Measurements from ENCODE around the gene PTAFR.

Gene PTAFR

DNA sequence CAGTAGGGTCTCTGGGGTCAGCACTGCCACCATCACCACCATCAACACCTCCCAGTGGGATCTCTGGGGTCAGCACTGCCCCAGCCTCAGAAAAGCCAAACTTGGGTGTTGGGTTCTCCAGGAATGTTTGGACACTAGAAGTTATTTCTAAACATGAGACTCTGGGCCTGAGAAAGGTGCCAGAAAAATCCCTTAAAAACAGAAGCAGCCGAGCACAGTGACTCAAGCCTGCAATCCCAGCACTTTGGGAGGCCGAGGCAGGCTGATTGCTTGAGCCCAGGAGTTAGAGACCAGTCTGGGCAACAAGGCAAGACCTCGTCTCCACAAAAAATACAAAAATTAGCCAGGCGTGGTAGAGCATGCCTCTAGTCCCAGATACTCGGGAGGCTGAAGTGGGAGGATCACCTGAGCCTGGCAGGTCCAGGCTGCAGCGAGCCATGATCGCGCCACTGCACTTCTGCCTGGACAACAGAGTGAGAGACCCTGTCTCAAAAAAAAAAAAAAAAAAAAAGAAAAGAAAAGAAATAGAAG is 470 bp downstream of the PTAFR start:
- no peak for DNase-seq

DNA sequence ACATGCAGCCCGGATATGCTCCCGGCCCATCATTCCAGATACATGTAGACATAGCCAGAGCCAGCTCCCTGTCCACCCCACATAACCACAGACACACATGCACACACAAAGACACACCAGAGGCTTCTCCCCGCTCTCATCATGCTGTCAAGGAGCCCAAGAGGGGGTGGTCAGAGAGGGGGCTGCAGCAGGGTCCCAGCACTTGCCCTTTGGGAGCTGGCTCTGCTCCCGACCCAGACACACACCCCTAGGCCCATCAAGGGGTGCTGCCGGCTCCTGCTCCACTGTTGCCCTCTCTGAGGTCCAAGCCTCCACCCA is 2.6 kb downstream of the PTAFR start:
- DNase-seq = no peak

DNA sequence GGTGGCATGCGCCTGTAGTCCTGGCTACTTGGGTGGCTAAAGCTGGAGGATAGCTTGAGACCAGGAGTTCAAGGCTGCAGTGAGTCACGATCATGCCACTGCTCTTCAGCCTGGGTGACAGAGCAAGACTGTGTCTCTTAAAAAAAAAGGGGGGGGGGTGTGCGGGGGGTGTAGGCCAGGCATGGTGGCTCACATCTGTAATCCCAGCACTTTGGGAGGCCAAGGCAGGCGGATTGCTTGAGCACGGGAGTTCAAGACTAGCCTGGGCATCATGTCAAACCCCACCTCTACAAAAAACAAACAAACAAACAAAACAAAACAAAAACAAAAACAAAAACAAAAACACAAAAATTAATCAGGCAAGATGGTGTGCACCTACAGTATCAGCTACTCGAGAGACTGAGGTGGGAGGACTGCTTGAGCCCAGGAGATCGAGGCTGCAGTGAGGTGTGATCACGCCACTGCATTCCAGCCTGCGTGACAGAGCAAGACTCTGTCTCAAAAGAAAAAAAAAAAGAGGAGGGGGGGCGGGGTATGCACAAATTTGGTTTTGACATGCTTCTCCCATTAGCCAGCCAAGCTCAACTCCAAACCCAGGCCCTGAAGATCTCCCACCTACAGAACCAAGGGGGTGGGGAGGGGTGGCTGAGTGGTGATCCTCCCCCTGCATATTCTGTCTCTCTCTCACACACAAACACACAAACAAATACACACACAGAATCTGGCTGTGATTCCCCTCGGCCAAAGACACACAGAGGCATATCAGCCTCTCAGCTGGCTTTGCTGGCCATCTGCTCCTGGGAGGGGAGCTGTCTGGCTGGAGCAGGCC is 3.1 kb downstream of the PTAFR start:
- DNase-seq = no peak

DNA sequence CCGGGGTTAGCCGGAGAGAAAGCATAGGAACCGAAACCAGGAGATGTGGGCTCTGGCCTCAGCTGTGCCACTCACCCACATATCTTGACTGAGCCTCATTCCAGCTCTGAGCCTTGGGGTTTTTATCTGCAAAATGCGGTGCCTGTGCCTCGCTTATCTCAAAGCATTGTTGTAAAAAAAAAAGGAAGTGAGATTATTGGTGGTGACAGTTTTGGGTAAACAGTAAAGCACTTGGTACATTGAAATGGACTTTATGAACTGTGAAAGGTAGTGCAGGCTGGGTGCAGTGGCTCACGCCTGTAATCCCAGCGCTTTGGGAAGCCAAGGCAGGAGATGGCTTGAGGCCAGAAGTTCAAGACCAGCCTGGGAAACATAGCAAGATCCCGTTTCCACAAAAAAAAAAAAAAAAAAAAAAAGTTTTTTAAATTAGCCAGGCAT is 3.8 kb downstream of the PTAFR start:
- DNase-seq = peak; percentile 33

DNA sequence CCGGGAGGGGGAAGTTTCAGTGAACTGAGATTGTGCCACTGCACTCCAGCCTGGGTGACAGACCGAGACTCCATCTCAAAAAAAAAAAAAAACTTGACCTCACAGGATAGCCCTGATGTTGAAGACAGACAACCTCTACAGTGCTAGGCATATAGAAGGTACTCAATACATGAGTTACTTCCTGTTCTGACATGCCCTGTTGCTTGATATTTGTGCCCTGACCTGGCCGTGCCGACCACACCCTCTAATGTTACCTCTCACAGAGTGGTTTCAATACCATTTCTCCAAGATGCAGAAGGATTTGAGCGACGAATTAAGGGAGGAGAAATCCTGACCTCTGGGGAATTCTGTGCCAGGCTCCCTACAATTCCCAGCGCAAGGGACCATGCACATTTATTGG is 5.2 kb downstream of the PTAFR start:
- DNase-seq = no peak

DNA sequence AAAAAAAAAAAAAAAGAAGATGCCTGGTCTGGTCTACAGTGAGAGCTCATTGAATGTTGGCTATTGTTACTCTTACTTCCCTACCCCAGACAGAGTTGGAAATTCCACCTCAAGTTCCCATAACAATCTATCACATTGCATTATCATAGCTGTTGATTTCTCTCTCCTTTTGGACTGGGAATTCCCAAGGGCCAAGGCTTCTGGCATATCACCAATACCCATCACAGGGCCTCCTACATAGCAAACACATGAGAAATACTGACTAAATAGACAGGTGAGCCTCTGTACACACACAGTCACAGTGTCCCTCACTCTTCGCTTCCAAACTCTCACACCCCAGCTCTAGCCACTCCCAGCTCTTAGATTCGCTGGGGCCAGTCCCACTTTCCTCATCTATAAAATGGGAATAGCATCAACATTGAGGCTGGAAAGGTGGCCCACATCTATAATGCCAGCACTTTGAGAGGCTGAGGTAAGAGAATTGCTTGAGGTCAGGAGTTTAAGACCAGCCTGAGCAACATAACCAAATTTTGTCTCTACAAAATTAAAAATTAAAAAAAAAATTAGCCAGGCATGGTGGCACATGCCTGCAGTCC is 6.4 kb downstream of the PTAFR start:
- DNase-seq = no peak

DNA sequence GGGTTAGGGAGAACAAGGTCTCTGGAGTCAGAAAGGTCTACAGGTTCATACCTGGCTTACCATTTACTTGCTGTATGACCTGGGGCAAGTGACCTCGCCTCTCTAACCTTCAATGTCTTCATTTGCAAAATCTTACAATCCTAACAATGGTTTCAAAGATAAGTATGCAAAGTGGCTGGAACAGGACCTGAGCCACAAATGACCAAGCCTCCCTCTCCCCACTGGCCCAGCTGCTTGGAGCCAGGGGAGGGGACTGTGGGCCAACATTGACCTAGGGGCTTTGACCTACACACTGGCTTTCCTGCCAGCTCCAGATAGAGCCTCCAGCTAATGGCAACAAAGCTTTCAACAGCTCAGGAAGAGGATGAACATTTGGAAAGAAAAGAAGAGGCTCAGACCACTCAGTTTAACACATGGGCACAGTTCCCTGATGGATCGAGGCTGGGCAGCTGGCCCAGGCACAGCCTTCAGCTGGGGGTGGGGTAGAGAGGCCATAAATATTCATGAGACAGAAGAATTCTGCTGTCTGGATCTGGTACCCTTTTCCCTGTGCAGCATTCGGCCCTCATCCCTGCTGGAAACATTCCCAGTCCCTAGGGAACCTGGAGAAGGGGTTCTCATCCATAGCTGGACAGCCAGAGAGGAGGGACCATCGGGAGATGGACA is 12.9 kb downstream of the PTAFR start:
- no peak for DNase-seq

DNA sequence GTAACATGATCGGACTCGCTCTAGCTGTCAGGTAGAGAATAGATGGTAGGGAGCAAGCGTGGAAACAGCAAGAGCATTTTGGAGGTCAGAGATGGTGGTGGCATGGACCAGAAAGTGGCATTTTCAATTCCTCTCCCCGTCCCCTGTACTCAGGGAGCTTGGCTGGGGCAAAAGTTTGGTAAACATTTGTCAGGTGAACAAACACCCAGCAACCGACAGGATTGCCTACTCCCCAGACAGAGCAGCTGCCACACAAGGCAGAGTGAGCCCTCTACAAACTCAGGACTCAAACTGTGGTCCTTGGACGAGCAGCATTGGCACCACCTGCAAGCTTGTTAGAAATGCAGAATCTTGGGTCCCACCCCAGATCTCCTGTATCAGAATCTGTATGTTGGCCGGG is 14.3 kb downstream of the PTAFR start:
- no peak for DNase-seq

DNA sequence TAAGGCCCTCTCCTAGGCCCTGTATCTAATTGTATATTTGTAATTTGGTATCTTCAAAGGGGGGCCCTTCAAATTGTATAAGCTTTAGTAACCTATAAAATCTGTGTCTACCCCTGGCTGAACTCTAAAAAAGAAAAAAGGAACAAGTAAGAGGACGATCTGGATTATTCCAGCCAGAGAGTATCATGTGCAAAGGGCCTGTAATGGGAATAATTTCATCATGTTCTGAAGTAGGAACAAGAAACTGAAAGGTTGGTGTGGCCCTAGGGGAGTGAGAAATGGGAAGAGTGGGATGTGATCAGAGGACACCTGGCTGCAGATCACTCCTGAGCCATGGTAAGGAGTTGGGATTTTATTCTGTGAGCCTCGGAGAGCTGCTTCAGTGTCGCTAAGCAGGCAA is 14.7 kb downstream of the PTAFR start:
- DNase-seq = no peak

DNA sequence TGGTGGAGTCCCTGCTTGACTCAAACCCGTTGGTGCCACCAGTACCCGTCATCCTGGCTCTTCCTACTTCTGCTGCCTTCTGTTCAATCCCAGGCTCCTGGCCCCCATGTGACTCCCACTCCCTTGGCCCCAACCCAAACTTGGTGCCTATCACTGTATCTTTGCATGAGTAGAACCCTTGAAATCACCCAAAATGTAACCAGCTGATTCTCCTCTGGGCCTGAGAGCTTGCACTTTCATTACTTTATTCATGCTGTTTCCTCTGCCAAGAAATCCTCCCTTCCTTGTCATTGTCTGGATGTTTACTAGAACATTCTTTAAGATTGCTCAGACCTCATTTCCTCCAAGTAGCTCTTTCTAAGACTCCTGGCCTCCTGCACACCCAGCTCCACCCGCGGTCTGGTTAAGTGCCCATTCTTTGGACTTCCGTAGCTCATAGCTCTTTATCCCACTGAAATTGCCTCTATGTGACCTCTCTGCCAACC is 15.7 kb downstream of the PTAFR start:
- no peak for DNase-seq

DNA sequence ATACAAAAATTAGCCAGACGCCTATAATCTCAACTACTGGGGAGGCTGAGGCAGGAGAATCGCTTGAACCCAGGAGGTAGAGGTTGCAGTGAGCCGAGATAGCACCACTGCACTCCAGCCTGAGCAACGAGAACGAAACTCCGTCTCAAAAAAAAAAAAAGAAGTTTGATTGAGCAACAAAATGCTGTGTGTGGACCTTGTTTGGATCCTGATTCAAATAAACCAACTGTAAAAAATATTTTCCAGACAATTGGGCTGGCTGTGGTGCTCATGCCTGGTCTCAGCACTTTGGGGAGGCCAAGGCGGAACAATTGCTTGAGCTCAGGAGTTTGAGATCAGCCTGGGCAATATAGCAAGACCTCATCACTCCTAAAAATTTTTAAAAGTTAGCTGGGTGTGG is 16.8 kb downstream of the PTAFR start:
- DNase-seq = no peak

DNA sequence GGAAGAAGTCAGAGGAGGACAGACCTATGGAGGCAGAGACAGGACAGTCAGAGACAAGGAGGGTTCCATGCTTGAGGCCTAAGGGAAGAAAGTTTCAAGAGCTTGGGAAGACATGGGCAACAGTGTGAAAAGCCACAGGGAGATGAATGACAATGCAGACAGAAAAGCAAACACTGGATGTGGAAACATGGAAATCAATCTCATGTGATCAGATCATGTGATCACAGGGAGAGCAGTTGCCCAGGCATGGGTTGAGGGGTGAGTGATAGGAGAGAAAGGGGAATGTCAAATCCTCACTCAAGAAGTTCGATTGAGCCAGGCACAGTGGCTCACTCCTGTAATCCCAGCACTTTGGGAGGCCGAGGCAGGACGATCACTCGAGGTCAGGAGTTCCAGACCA is 17.2 kb downstream of the PTAFR start:
- no peak for DNase-seq

DNA sequence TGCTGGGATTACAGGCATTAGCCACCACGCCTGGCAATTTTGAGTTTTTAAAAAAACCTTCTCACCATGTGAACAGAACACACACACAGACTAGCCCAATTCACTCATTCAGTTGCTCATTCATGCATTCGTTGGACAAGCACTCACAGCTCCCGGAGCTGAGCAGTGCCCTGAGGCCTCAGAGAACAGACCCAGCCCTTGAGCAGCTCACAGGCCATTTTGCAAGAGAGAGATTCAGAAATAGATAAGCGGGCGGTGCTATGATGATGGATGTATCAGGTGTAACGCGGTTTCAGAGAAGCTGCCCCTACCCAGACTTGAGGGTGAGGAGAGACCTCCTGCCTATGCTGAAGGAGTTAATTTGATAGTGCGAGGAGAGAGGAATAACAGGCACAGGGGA is 18.6 kb downstream of the PTAFR start:
- DNase-seq = no peak

DNA sequence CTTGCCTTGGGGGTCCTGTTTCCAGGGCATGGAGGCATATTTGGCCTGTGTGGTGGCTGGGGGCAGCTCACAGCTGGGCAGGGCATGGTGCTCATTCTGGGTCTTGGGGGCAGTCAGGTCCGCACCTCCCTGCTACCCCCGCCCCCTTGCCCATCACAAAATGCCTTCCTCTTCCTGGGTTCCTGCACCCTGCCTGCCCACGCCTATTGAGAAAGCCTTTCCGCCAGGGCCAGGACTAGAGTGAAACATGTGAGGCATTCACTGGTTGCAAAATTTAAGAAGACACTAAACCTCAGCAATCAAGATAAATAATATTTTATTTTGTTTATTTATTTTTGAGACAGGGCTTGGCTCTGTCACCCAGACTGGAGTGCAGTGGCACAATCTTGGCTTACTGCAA is 19.7 kb downstream of the PTAFR start:
- no peak for DNase-seq

DNA sequence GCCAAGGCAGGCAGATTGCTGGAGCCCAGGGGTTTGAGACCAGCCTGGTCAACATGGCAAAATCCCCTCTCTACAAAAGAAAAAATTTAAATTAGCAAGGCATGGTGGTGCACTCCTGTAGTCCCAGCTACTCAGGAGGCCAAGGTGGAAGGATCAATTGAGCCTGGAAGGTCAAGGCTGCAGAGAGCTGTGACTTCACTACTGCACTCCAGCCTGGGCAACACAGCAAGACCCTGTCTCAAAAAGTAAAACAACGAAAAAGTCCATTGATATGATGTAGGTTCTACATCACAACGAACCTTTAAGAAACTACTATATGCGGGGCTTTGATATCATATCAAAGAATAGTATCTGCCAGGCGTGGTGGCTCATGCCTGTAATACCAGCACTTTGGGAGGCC is 20.9 kb downstream of the PTAFR start:
- DNase-seq = no peak

DNA sequence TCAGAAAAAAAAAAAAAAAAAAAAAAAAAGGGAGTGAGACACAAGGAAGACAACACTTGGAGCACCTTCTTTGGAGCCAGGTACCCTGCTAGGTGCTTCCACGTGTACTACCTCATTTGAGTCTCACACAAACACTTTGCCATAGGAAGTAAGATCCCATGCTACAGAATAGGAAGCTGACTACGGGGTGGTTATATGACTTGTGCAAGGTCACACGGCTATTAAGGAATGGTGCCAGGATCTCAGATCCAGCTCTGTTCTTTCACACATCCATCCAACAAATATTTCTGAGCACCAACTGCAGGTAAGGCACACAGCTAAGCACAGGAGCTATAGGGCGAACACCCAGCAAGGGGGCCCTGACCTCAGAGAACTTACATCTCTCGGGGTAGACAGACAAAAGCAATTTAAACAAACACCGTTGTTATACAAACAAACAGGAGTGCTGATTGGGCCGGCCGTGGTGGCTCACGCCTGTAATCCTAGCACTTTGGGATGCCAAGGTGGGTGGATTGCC is 22.4 kb downstream of the PTAFR start:
- no peak for DNase-seq

DNA sequence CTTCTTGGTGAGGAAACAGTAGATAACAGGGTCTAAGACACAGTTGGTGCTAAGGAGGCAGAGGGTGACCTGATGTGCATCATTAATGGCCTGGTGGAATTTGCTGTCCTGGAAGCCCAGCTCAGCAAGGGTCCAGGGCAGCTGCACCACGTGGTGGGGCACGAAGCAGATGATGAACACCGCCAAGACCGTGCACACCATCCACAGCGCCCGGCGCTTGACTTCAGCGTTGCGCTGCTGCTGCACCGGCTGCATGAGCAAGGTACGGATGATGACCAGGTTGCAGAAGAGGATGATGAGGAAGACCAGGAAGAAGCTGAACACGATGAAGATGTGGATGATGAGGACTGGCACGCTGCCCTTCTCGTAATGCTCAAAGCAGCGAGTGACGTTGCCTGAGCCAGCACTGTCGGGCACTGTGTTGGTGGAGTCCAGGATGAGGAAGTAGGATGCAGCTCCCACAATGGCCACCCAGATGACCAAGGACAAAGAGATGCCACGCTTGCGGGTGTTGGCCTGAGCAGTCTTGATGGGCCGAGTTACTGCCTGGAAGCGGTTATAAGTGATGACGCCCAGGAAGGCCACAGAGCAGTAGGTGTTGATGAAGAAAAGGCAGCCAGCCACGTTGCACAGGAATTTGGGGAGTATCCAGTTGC is 26.2 kb downstream of the PTAFR start:
- DNase-seq = no peak

DNA sequence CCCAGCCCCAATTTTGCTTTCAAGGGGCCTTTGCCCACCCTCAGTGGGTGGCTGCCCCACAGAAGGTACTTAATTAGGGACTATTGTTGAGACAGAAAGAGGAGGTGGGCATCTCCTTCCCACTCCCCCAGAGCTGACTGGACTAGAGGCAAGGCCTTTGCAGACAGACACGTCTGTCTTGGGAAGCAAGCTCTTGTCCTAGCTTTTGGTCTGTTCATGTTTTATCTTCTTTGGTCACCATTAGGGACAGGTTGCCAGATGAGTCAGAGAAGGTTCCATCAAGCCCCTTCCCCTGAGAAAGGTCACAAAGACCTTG is 27.7 kb downstream of the PTAFR start:
- no peak for DNase-seq

DNA sequence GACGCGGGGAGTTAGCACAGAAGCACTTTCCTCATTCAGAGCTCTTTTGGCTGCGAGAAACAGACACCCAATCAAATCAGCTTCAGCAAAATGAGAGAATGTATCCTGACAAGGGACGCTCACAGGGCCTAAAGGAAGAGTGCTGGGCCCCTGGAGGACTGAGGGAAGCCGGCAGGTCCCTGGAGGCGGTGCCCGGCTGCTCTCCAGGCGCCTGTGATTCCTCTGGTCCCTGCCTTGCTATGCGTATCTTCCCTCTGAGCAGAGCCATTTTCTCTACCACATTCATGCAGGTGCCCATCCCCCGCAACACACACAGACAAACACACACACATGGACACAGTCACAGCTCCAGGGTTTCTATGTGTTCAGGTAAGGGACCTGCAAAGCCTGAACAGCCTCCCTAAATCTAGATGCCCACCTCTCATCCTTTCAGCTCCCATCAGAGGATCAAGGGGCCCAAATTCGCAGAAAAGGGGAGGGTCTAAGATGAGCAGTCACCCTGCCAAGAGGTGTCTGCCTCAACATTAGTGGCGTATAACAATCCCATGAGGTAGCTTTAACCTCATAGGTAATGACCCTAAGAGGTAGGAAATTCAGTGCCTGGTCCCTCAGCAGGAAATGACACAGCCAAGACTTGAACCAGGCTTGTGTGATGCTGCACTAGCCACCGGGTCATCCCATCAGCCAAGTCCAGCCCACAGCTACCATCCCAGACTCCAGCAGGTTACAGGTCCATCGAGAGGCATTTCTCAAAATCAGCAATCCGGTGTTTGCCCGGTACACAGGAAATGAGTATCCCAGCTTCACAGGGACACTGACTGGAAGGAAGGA is 29.0 kb downstream of the PTAFR start:
- DNase-seq = no peak

DNA sequence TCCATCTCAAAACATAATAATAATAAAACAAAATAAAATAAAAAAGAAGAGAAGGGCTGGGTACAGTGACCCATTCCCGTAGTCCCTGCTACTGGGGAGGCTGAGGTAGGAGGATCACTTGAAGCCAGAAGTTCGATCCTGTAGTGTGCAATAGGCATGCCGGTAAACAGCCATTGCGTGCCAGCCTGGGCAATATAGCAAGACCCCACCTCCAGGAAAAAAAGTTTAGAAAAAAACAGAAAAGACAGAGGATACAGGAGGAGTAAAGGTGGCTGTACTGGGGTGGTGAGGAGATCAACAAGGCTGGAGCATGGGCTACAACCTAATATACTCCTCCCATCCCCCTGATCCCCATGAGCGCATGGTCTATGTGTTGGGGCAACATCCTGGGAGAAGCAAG is 30.8 kb downstream of the PTAFR start:
- DNase-seq = no peak

DNA sequence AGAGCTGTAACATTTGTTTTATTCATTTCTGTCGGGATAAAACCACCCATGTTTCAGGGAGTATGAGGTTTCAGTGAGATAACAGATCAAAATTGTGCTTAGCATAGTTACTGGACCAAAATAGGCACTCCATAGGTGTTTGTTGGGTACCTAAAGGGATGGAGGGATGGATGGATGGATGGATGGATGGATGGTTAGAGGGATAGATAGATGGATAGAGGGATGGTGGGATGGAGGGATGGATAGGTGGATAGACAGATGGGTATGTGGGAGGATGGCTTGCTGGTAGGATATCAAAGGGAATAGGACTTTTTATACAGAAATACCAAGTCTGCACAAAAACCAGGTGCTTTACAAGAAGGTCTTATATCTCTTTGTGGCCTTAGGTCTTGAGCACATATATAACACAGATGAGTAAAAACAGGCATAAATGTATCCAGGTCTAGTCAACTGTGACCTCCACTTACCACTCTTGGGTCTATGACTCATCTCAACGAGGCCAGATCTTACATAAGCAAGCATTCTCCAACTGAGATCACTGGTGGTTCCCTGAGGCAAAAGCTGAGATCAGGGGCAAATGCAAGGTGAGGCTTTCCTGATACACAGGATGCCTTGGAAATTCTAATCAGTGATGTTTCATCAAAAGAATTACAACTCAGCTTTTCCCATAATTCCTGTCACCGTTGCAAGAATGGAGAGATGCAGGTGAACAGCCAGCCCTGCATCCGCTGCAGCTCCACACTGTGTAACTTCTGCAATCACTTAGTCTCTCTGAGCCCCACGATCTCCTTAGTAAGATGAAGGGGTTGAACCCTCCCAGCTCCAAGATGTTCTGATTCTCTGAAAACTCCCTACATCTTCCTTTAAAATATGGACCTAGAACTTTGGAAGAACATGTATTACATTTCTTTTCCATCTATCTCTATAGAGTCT is 32.0 kb downstream of the PTAFR start:
- no peak for DNase-seq

Data from stimulated activated naive CD4-positive, alpha-beta T cell treated with Interleukin-2 at 50 U/mL for 16 hours (primary cell).